GM12875 (cell line): ENCODE data around the gene TSPAN16.

ENCODE experiments used
- H3K4me3 ChIP-seq: one replicate; pipeline ENCODE4 v1.5.1; 2011; ENCODE audit warnings: low read depth, low read length, control low read depth
- TF ChIP-seq, protein P1 (sequence below): IDR thresholded peaks from 2 replicates; pipeline ENCODE4 v1.5.1; 2011; ENCODE audit warnings: low read depth, mild to moderate bottlenecking, control low read depth, inconsistent platforms, low read length, moderate library complexity, borderline replicate concordance; ENCODE audit not compliant: insufficient read depth

The TSPAN16 gene

DNA sequence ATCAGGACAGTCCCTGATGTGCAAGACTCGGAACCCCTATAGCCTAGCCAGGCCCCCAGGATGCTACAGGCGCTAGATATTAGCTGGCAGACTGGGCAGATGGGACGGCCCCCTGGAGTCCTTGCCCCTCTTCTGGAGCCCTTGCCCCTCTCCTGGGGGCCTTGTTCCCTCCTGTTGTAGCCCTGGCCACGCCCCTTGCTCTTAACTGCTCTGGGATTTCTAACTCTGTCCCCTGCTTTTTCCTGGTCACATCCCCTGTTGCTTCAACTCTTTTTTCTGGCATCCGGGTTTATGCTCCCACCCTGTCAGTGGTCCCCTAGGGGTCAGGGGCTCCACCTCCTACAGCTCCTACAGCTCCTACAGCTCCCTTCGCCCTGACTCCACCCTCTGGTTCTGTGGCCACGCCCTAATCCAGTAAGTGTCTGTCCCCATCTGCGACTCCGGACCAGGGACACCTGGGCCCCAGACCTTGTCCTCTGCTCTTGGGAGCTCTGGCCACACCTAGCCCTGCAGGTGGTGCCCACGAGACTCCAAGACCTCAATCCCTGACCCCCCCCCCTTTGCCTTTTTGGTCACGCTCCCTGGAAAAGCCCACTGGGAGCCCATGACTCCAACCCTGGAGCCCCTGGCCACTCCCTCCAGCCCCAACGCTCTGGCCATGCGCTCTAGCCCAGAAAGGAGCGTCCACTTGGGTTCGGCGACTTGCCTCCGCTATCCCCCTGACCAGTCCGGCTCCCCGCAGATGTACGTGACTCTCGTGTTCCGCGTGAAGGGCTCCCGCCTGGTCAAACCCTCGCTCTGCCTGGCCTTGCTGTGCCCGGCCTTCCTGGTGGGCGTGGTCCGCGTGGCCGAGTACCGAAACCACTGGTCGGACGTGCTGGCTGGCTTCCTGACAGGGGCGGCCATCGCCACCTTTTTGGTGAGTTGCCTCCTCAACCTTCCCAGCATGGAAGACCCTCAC is 66.1 kb downstream of the TSPAN16 start:
- H3K4me3 ChIP-seq = no peak overlapping the region
- TF ChIP-seq, protein P1, sequence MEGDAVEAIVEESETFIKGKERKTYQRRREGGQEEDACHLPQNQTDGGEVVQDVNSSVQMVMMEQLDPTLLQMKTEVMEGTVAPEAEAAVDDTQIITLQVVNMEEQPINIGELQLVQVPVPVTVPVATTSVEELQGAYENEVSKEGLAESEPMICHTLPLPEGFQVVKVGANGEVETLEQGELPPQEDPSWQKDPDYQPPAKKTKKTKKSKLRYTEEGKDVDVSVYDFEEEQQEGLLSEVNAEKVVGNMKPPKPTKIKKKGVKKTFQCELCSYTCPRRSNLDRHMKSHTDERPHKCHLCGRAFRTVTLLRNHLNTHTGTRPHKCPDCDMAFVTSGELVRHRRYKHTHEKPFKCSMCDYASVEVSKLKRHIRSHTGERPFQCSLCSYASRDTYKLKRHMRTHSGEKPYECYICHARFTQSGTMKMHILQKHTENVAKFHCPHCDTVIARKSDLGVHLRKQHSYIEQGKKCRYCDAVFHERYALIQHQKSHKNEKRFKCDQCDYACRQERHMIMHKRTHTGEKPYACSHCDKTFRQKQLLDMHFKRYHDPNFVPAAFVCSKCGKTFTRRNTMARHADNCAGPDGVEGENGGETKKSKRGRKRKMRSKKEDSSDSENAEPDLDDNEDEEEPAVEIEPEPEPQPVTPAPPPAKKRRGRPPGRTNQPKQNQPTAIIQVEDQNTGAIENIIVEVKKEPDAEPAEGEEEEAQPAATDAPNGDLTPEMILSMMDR = no peak

DNA sequence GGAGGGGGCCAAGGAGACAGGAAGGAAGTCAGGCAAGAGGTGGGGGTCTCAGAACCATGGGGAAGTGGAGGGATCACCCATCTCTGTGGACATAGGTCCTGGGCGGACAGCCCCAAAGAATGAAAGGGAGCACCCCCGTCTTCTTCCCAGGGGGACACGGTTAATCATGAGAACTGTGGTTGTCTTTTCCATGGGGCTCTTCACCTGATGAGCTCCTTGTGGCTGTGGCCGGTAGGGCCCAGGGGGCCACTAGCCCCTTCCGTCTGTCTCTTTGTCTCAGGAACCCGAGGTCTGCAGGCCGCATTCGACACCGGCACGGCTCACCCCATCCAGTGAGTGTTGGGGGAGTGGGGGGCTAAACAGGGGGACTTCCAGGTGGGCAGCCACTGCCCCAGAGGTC is 67.9 kb downstream of the TSPAN16 start:
- TF ChIP-seq, protein P1 = no peak
- no peak overlapping the region for H3K4me3 ChIP-seq

DNA sequence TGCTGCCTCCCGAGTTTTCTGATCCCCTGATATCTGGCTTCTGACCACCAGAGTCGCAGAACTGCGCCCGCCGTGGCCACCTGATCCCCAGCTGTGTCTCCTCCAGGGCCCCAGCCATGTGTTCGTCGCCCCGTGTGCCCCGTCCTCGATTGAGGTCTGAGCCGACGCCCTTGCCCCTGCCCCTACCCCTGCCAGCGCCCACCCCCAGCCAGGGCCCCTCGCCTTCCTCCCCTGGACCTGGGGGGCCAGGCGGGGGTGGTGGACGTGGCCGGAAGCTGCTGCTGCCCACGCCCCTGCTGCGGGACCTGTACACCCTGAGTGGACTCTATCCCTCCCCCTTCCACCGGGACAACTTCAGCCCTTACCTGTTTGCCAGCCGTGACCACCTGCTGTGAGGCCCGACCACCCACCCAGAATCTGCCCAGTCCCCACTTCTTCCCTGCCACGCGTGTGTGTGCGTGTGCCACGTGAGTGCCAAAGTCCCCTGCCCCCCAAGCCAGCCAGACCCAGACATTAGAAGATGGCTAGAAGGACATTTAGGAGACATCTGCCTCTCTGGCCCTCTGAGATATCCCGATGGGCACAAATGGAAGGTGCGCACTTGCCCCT is 68.4 kb downstream of the TSPAN16 start:
- H3K4me3 ChIP-seq = no peak overlapping the region
- TF ChIP-seq, protein P1 = no peak

DNA sequence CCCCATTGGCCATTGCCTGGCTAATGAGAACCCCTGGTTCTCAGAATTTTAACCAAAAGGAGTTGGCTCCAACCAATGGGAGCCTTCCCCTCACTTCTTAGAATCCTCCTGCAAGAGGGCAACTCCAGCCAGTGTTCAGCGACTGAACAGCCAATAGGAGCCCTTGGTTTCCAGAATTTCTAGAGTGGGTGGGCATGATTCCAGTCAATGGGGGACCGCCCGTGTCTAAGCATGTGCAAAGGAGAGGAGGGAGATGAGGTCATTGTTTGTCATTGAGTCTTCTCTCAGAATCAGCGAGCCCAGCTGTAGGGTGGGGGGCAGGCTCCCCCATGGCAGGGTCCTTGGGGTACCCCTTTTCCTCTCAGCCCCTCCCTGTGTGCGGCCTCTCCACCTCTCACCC is 69.0 kb downstream of the TSPAN16 start:
- H3K4me3 ChIP-seq = no peak overlapping the region
- TF ChIP-seq, protein P1 = no peak
